ENCODE measurements around the gene ZSCAN21.

Gene ZSCAN21

DNA sequence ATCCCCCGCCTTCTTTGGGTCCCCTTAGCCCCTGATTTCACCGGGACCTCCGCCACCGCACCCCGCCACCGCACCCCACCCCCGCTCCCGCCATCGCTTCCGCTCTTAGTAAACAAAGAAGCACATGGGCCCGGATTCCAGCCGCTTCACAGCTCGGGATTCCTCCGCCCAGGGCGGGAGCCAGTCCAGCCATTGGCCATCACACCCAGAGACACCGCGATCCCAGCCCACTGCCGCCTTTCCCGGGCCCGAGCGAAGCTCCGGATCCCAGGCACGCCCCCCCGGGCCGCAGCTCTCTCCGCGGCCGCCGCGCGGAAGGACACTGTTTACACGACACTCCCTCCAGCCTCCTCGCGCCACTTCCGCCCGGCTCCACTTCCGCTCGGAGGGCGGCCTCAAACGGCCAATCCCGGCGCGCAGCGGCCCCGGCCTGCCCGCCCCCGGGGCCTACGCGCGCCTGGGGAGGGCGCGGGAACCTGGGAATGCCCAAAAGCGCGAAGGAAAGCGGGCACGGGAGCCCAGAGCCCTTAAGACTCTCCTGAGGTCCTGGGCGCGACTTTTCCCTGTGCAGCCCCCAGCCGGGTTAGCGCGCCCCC is 50.9 kb downstream of the ZSCAN21 start:
- TF ChIP-seq TAF1 (IDR thresholded peaks at IDR 0.05; ENCODE audit: borderline replicate concordance, insufficient read depth, low read length) (0 out of 2 replicates have a peak, but pooled peaks have one; percentile 35), POLR2AphosphoS5 (IDR thresholded peaks at IDR 0.05; ENCODE audit: low read depth, low read length) (peak; percentile 30; the same call in 1 of the 2 replicates), FOXP2 (optimal IDR thresholded peaks at IDR 0.05; ENCODE audit: borderline replicate concordance, extremely low read depth, extremely low read length, insufficient read depth) (no peak), SIN3A (IDR thresholded peaks at IDR 0.05; ENCODE audit: borderline replicate concordance, insufficient read depth, low read length) (peak; percentile 96; the same call in 1 of the 2 replicates)
- TF ChIP-seq, protein P1, sequence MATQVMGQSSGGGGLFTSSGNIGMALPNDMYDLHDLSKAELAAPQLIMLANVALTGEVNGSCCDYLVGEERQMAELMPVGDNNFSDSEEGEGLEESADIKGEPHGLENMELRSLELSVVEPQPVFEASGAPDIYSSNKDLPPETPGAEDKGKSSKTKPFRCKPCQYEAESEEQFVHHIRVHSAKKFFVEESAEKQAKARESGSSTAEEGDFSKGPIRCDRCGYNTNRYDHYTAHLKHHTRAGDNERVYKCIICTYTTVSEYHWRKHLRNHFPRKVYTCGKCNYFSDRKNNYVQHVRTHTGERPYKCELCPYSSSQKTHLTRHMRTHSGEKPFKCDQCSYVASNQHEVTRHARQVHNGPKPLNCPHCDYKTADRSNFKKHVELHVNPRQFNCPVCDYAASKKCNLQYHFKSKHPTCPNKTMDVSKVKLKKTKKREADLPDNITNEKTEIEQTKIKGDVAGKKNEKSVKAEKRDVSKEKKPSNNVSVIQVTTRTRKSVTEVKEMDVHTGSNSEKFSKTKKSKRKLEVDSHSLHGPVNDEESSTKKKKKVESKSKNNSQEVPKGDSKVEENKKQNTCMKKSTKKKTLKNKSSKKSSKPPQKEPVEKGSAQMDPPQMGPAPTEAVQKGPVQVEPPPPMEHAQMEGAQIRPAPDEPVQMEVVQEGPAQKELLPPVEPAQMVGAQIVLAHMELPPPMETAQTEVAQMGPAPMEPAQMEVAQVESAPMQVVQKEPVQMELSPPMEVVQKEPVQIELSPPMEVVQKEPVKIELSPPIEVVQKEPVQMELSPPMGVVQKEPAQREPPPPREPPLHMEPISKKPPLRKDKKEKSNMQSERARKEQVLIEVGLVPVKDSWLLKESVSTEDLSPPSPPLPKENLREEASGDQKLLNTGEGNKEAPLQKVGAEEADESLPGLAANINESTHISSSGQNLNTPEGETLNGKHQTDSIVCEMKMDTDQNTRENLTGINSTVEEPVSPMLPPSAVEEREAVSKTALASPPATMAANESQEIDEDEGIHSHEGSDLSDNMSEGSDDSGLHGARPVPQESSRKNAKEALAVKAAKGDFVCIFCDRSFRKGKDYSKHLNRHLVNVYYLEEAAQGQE (IDR thresholded peaks at IDR 0.05; ENCODE audit: insufficient read depth in 1 of 2, low read depth in 2 of 2, low read length in 2 of 2): no peak

DNA sequence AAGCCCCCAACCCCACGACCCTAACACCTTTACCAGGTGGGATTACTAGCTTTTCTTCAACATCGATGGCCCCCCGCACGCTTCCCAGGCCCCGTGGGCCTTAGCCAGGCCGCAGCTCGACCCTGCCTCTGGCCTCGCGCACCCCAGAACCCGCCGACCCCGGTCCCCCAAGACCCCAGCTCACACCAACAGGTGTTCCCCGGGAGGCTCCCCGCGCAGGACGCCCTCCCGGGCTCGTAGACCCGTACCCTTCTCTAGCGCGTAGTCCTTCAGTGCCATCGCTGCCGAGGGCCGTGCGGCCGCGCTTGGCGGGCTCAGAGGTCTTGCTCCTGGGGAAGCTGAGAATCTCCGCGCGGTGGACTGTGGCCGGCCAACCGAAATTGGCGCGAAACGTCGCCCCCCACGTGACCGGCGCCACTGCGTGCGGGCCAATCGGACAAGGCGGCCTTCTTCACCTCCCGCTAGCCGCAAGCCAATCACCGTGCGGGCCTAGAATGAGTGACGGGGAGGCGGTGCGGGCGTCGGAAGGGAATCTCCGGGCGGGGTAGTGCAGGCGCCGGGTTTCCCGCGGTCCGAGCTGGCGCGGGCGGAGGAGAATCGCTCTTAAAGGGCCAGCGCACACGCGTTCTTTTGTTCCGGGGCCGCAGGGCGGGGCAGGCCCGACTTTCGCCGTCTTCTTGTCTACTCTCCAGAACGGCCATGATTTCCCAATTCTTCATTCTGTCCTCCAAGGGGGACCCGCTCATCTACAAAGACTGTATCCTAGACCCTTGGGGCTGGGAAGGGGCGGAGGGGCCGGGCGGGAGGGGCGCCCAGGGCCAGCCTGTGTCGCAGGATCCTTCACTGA is 51.7 kb downstream of the ZSCAN21 start, which contains the start of the genes AP4M1 and MCM7:
TSS of gene AP4M1 (plus strand) at position 628 of the 847 bp plus-strand sequence. CDS start at position 700, 72 bp downstream.
TSS of gene MCM7 (minus strand) at position 382 of the 847 bp plus-strand sequence. CDS start at position 279, 103 bp downstream.
- TF ChIP-seq POLR2AphosphoS5 (IDR thresholded peaks at IDR 0.05; ENCODE audit: low read depth, low read length) (no peak), SIN3A (IDR thresholded peaks at IDR 0.05; ENCODE audit: borderline replicate concordance, insufficient read depth, low read length) (0 out of 2 replicates have a peak, but pooled peaks have one; percentile 46), TAF1 (IDR thresholded peaks at IDR 0.05; ENCODE audit: borderline replicate concordance, insufficient read depth, low read length) (no peak), FOXP2 (optimal IDR thresholded peaks at IDR 0.05; ENCODE audit: borderline replicate concordance, extremely low read depth, extremely low read length, insufficient read depth) (no peak)
- TF ChIP-seq, protein P1 (IDR thresholded peaks at IDR 0.05; ENCODE audit: insufficient read depth in 1 of 2, low read depth in 2 of 2, low read length in 2 of 2): 0 out of 4 replicates have a peak, but pooled peaks of 1 of the 2 experiments have one; percentile 3

DNA sequence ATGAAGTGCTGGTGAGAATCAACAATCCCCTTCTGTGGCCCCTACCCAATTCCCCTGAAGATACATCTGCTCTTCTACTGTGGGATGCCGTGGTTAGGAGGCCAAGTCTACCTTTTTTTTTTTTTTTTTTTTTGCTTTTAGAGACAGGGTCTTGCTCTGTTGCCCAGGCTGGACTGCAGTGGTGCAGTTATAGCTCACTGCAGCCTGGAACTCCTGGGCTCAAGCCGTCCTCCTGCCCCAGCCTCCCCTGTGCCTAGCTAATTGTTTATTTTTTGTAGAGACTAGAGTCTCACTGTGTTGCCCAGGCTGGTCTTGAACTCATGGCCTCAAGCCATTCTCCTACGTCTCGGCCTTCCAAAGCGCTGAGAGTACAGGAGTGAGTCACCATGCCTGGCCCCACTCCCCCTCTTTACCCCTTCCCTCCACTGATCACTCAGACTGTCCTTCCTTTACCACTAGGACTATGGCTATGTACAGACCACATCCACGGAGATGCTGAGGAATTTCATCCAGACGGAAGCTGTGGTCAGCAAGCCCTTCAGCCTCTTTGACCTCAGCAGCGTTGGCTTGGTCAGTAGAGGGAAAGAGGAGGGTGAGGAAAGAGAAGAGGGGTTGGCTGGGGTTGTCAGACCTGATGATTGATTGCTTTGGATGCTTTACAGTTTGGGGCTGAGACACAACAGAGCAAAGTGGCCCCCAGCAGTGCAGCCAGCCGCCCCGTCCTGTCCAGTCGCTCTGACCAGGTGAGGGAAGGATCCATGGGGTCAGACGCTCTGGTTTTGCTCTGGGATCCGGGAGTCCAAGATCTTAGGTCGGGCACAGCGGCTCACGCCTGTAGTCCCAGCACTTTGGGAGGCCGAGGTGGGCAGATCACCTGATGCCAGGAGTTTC is 53.6 kb downstream of the ZSCAN21 start:
- TF ChIP-seq POLR2AphosphoS5 (IDR thresholded peaks at IDR 0.05; ENCODE audit: low read depth, low read length) (no peak), SIN3A (IDR thresholded peaks at IDR 0.05; ENCODE audit: borderline replicate concordance, insufficient read depth, low read length) (no peak), FOXP2 (optimal IDR thresholded peaks at IDR 0.05; ENCODE audit: borderline replicate concordance, extremely low read depth, extremely low read length, insufficient read depth) (no peak), TAF1 (IDR thresholded peaks at IDR 0.05; ENCODE audit: borderline replicate concordance, insufficient read depth, low read length) (no peak)
- TF ChIP-seq, protein P1 (IDR thresholded peaks at IDR 0.05; ENCODE audit: insufficient read depth in 1 of 2, low read depth in 2 of 2, low read length in 2 of 2): no peak

DNA sequence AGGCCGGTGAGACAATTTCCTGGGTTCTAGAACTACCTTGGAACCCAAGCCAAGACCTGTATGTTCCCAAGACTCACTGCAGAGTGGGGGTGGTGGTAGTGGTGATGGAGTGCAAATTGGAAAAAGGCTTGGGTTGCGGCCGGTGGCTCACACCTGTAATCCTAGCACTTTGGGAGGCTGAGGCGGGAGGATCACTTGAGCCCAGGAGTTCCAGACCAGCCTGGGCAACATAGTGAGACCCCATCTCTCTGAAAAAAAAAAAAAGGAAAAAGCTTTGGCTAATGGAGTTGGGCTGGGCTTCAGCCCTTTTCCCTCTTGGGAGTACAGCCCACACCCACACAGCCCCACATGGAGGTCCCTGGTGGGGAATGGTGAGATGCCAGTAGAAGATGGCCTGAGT is 56.0 kb downstream of the ZSCAN21 start:
- TF ChIP-seq POLR2AphosphoS5 (IDR thresholded peaks at IDR 0.05; ENCODE audit: low read depth, low read length): no peak
- TF ChIP-seq SIN3A (IDR thresholded peaks at IDR 0.05; ENCODE audit: borderline replicate concordance, insufficient read depth, low read length): no peak
- TF ChIP-seq FOXP2 (optimal IDR thresholded peaks at IDR 0.05; ENCODE audit: borderline replicate concordance, extremely low read depth, extremely low read length, insufficient read depth): no peak
- no peak for TF ChIP-seq TAF1 (IDR thresholded peaks at IDR 0.05; ENCODE audit: borderline replicate concordance, insufficient read depth, low read length)
- TF ChIP-seq, protein P1 (IDR thresholded peaks at IDR 0.05; ENCODE audit: insufficient read depth in 1 of 2, low read depth in 2 of 2, low read length in 2 of 2): no peak

Measured in PFSK-1 (cell line).